NOMO-1 (cell line): ENCODE results near the gene CCDC192.
A peak's percentile ranks its signal among the peaks of the same experiment; 100 is the strongest.

ENCODE experiments used
- DNase-seq, 2 experiments: peaks; one replicate each; lab custom pipeline; 2025; ENCODE audit not compliant: unreplicated experiment in 2 of 2; lab: John Stamatoyannopoulos, UW

Gene CCDC192

GRCh38 chr5:127911619-127912018, 208.4 kb downstream of the CCDC192 start:
- no peak for DNase-seq

DNA sequence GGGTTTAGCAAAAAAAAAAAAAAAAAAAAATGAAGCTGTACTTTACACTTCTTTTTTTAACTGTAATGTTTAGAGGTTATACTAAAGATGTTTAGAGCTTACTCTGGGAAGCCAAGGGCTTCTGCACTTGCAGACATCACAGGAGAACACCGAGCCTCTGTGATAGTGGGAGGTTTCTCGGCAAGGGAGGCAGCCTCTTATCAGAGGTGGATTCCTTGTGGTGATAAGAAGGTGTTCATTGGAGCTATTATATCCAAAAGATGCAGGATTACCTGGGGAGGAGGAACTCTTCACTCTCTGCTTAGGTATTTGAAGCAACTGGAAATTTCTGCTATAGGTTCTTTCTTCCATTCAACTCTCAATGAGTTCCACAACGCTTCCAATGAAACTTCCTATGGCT, 209.2 kb downstream of the CCDC192 start:
- DNase-seq, result no peak

DNA sequence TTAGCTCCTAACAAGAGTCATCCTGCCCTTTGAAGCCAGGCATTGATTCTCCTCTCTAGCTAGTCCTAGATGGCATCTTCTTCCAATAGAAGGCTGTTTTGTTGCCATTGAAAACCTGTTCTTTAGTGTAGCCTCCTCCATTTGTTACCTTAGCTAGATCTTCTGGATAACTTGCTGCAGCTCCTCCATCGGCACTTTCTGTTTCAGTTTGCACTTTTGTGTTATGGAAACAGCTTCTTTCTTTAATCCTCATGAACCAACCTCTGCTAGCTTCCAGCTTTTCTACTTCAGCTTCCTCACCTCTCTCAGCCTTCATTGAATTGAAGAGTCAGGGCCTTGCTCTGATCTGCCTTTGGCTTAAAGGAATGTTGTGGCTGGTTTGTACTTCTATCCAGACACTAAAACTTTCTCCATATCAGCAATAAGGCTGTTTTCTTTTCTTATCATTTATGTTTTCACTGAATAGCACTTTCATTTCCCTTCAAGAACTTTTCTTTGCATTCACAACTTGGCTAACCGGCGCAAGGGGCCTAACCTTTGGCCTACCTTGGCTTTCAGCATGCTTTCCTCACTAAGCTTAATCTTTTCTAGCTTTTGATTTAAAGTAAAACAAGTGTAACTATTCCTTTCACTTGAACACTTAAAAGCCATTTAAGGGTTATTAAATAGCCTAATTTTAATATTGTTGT, 213.8 kb downstream of the CCDC192 start:
- peak; percentile 28 to 41 for DNase-seq

DNA sequence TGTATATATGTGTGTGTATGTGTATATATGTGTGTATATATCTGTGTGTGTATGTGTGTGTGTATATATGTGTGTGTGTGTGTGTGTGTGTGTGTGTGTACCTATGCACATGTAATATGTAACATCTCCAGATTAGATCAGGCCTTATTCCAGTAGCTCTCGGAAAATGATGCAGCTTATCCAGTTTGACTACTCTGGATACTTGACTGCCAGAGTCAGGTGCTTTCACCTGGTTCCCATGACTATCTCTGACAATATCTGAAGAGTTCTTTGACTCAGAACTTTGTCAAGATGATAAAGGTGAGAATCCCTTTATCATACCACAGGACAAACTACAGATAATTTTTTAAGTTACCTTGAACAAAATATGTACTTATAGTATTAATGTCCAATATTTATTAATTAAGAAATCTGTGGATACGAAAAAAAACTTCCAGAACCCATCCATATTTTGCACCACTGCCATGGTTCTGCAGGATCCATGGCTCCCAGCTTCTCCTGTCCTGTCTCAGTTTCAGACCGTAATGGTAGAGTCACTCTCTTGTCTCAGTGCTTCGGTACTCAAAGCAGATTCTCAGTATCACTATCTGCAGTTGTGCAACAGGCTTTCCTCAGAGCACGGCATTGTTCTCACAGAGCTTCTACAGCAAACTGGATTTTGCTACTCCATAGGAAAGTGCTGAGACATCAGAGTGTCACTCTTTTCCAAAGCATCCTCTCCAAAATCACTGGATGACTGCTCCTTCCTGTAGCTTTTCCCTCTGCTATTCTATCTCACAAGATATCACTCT, 216.0 kb downstream of the CCDC192 start:
- DNase-seq, result no peak

DNA sequence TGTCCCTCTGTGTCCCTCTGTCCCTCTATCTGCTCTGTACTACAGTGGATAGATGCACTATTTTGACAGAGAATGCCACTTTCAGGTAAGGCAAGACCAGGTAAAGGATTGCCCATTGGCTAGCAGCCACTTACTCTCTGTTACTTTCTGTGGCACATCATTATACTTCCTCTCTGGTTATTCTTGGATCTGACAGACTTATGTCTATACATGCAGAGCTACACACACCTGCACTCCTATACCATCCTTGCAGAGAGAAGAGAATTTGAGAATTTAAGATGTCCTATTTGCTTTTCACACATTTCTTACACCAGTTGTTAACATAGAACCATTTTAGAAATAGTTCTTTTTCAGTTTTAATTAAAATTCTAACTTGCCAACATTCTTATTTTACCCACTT, 216.6 kb downstream of the CCDC192 start:
- DNase-seq, result no peak

DNA sequence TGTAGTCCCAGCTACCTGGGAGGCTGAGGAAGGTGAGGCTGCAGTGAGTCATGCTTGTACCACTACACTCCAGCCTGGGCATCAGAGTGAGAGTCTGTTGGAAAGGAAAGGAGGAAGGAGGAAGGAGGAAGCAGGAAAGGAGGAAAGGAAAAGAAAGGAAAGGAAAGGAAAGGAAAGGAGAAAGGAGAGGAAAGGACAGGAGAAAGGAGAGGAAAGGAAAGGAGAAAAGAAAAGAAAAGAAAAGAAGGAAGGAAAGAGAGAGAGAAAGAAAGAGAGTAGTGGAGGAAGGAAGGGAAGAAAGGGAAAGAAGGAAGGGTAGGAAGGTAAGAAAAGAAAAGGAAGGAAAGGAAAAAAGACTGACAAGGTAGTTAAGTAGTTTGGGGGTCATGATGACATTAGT, 217.7 kb downstream of the CCDC192 start:
- no peak for DNase-seq

GRCh38 chr5:127922603-127923002, 219.4 kb downstream of the CCDC192 start:
- no peak for DNase-seq

GRCh38 chr5:127923804-127924570, 220.8 kb downstream of the CCDC192 start:
- DNase-seq, result no peak

DNA sequence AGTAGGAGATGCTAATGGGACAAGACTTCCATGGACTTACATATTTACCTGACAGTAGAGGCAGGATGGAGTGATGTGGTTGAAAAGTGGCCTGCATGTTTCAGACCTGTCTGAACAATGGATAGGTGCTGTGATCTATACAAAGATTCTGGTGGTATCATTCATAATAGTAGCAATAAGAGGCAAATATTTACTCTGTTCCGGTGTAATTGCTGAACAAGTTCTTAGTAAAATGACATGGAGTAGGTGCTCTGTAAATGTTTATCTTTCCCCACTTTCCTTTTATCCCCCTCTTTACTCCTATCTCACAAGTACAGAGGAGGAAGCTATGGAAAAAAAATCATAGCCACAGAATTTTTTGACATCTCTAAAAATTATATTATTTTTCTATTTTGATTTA, 221.4 kb downstream of the CCDC192 start:
- DNase-seq, result no peak

DNA sequence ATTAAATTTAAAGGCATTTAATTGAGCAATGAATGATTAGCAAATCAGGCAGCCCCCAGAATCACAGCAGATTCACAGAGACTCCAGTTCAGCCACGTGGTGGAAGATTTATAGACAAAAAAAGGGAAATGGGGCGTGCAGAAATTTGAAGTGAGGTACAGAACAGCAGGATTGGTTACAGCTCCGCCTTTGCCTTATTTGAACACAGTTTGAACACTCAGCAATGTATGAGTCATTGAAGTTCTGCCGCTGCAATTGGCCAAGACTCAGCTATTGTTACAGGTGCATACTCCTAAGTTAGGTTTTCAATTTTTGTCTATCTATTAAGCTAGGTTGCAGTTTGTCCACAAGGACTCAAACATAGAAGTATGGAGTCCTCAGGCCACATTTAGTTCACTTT, 222.7 kb downstream of the CCDC192 start:
- DNase-seq, result peak; percentile 74 to 84

- no peak for DNase-seq
These were observed 223.8 kb downstream of the CCDC192 start for GRCh38 chr5:127926974-127927373.

GRCh38 chr5:127928053-127928452, 224.9 kb downstream of the CCDC192 start:
- DNase-seq, result no peak

GRCh38 chr5:127930311-127930710, 227.1 kb downstream of the CCDC192 start:
- no peak for DNase-seq

- no peak for DNase-seq
These were observed 228.2 kb downstream of the CCDC192 start for GRCh38 chr5:127931396-127931795.

- no peak for DNase-seq
These were observed 230.2 kb downstream of the CCDC192 start for GRCh38 chr5:127933348-127933747.

GRCh38 chr5:127934791-127935256, 231.6 kb downstream of the CCDC192 start:
- no peak for DNase-seq

- no peak for DNase-seq
These were observed 232.2 kb downstream of the CCDC192 start for GRCh38 chr5:127935398-127935797.

- DNase-seq, result no peak
These were observed 233.3 kb downstream of the CCDC192 start for GRCh38 chr5:127936439-127936972.

GRCh38 chr5:127938746-127939145, 235.6 kb downstream of the CCDC192 start:
- DNase-seq, result no peak

- DNase-seq, result no peak
These were observed 237.7 kb downstream of the CCDC192 start for GRCh38 chr5:127940854-127941253.

- no peak for DNase-seq
These were observed 238.5 kb downstream of the CCDC192 start for GRCh38 chr5:127941646-127942045.
